NCI-H128 (cell line): ENCODE data around the gene DNAJA3.
A peak's percentile ranks its signal among the peaks of the same experiment; 100 is the strongest.
"Not testable (repeated sequence)": the region's sequence is repeated elsewhere in the genome, so short reads cannot be mapped to it uniquely, and the experiment has no call there.

Experiments
- DNase-seq: peaks from one replicate; lab custom pipeline; 2025; ENCODE audit not compliant: unreplicated experiment; lab: John Stamatoyannopoulos, UW

Gene DNAJA3

GRCh38 chr16:4386951-4387565, 38.6 kb upstream of the DNAJA3 start:
- DNase-seq = no peak

DNA sequence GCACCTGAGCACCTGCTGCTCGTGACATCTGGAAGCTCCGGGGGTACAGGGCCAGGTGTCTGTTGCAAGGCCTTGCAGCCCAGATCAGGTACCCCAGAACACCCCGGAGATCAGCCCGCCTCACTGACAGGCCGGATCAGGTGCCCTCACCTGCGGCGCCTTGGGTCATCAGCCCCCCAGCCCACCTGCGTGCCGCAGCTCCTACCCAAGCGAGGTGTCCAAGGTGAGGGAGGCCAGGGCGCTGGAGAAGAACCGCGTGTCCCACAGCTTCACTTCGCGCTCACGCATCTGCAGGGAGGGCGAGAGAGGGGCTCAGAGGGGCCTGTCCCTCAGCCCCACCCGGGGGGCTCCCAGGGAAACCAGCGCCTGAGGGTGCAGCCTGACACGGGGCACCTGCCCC, 37.9 kb upstream of the DNAJA3 start:
- DNase-seq = no peak

DNA sequence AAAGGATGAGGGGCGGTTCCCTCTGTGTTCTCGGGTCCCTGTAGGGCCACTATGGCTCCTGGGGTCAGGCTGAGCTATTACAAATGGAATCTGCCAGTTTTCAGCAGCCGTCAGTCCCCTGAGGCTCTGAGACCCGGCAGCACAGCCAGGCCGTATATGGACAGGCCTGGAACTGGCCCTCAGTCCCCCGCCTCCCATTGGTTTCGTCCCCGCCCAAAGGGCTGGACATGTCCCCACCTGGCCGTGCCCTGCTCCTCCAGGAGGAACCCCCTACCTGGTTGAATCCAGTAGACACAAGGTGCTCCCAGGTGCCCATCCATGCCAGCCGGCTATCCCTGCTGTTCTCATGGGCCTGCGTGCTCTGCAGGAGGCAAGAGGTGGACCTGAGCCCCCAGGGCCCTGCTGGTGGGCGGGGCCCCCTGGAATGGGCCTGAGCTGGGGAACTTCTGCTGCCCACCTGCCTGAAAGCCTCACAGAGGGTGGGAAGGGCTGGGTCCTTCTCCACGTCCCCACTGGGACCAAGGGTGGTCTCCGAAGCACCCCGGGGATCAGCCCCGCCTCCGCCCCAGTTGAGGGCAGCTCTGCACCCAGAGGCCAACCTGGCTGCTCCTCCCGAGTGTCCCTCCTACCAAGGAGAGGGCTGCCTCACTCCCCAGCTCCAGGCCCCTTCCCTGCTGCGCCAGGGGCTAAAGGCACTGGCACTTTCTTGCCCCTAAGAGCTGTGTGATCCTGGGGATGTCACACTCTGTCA, 37.2 kb upstream of the DNAJA3 start:
- no peak for DNase-seq

DNA sequence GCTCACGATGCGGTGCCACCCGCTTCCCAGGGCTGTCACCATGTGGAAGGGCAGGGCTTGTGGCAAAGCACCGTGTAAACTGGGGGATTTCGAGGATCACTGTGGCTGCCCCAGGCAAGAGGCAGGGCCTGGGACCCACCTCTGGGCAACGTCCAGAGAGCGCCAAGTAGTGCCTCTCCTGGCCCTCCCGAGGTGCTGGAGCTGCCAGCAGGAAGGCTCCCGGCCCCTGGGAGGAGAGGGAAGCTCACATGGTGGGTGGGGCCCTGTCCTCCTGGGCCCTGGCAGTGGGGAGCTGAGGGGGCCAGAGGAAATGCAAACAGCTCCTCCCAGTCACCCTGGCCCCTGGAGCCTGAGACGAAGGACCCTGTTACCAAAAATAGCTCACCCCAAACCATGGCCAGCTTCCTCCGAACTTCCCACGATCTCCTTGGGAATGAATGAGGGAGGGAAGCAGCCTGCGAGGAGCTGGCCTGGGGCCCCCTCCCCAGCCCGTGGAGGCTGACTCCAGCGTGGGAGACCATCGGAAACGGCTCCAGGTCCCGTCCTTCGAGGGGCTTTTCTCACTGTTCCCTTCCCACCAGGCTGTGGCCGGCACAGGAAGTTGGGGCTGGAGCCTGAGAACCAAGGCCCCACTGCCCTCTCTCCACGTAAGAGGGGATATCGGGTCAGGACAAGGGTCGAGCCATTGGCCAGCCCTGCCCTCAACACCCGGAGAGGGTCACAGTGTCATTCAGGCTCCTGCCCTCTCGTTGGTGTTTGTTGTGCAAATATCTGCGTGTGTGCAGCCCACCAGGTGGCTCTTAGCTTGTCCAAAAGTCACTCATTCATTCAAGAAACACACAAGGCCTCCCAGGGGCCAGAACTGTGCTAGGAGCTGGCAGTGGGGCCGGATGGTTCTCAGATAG, 36.4 kb upstream of the DNAJA3 start:
- no peak for DNase-seq

DNA sequence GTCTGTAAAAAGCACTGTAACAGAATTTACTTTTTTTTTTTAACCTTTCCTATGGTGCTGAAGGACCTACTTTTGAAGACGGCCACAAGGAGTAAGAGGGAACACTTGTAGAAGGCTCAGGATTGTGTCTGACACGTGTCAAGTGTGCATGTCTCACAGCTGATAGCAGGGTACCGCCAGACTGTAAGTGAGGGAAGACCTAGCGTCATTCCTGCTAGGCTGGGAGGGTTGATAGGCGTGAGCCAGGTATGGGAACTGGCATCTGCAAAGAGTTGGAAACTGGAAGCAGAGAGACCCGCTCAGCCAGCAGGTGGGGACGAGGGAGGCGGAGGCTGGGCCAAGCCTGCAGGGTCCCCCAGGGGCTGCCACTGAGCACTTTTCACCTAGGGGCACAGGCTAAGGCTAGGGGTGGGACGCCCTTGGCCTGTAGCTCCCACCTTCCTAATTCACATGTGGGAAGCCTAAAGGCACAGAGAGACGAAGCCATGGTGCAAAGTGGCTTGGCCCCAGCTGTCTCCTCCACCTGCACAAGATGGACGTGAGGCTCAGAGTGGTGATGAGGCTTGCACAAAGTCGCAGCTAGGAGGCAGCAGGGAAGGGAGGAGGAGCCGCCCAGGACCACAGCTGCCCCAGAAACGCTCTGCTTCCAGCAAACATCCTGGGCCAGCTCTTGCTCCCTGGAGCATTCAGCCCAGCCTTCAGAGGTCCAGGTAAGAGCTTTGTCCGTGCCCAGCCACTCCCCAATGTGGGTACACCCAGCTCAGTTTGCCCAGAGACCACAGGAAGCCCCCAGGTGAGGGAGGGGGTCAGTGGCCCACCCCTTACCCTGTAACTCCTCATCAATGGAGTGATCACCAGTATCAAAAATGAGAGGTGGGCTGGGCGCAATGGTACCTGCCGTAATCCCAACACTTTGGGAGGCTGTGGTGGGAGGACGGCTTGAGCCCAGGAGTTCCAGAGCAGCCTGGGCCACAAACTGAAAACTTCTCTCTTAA, 35.1 kb upstream of the DNAJA3 start:
- no peak for DNase-seq

DNA sequence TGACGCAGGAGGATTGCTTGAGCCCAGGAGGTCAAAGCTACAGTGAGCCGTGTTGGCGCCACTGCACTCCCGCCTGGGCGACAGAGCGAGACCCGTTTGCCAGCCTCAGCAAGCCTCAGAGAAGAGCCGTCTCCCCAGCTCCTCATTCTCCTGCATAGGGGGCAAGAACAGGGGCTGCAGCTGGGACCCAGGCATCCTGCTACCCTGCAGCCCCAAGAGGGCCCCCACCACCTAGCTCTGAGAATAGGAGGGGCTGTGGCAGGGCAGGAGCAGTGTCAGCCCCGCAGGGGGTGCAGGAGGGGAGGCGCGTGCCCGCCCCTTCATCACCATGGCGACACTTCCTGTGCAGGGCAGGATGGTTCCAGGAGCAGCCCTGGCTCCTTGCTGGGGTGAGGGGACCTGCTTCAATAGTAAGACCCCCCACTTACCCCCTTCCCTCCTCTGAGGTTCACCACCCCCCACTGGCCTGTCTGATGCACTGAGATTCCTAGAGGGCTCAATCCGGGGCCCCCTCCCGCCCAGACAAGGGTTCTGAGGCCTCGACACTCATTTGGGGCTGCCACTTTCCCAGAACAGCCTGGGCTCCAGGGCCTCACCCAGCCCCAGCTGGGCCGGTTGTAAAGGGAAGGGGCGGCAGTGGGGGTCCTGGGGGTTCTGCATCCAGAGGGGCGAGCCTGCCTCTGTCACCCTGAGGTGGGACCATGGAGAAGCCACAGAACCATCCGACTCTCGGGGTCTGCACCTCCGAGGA, 33.9 kb upstream of the DNAJA3 start:
- DNase-seq = no peak

DNA sequence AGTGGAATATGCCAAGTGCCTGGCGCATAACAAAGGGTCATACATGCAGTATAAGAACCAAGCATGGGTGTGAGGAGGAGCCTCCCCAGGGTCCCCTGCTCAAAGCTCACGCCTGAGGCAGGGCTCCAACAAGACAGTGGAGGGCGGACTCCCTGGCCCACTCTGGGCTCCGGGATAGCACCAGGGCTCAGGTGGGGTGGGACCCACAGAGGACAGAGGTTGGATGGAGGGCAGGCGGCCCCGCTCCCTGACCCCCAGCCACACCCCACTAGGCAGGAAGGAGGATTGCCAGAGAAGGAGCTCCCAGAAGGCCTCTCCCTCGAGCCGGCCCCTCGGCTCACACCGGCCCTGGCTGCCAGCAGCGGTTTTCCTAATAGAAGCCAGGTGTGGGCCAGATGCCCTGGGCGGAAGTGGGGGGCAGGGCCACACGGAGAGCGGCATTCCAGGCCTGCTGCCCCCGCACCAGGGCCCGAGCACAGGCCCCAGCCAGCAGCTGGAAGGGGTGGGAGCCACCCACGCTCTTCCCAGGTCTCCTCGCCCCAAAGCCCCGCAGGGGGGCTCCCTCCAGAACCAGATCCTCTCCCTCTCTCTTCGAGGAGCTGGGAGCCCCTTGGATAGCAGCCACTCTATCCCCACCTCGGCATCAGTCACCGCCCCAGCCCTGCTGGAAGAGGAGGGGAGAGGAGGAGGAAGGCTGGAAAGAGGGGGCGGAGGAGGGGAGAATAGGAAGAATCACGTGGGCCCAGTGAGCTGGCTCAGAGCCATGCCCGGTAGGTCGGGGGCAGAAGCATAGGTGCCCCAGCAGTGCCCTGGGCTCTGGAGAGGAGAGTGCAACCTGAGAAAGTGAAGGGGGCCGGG, 33.1 kb upstream of the DNAJA3 start:
- DNase-seq = no peak

- DNase-seq = no peak
Measured at GRCh38 chr16:4393240-4393600, 32.4 kb upstream of the DNAJA3 start.

- not testable (repeated sequence) for DNase-seq
Measured at GRCh38 chr16:4393850-4394249, 31.8 kb upstream of the DNAJA3 start.

GRCh38 chr16:4395055-4395726, 30.5 kb upstream of the DNAJA3 start:
- no peak for DNase-seq

GRCh38 chr16:4399001-4399730, 26.5 kb upstream of the DNAJA3 start:
- no peak for DNase-seq

- DNase-seq = no peak
Measured at GRCh38 chr16:4401094-4401501, 24.6 kb upstream of the DNAJA3 start.

GRCh38 chr16:4401510-4401909, 24.2 kb upstream of the DNAJA3 start:
- DNase-seq = no peak

DNA sequence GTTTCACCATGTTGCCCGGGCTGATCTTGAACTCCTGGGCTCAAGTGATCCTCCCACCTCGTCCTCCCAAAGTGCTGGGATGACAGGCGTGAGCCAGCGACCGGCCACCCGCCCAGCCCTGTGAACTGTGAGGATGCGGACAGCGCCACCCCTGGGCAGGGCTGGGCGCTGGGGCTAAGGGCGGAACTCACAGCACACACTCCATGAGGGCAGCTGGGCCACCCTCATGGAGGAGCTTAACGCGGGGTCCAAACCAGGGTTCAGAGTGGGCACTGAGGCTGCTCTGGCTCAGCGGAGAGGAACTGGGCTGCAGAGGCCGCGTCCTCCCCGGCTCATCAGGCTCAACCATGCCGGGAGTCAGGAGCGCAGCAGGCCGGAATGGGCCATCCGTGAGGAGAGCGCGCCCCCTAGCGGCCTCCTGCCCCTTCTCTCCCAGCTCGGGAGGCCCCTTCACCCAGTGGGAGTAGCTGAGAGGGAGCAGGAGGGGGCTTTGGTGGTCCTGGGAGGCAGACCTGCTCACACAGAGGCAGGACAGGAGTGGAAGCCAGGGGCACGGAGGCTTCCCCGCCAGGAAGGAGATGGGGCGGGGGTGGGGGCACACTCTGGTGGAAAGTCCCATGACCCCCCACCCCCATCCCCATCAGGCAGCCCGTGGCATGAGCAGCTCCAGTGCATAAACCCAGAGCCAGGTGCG, 23.1 kb upstream of the DNAJA3 start:
- peak; percentile 25 for DNase-seq

DNA sequence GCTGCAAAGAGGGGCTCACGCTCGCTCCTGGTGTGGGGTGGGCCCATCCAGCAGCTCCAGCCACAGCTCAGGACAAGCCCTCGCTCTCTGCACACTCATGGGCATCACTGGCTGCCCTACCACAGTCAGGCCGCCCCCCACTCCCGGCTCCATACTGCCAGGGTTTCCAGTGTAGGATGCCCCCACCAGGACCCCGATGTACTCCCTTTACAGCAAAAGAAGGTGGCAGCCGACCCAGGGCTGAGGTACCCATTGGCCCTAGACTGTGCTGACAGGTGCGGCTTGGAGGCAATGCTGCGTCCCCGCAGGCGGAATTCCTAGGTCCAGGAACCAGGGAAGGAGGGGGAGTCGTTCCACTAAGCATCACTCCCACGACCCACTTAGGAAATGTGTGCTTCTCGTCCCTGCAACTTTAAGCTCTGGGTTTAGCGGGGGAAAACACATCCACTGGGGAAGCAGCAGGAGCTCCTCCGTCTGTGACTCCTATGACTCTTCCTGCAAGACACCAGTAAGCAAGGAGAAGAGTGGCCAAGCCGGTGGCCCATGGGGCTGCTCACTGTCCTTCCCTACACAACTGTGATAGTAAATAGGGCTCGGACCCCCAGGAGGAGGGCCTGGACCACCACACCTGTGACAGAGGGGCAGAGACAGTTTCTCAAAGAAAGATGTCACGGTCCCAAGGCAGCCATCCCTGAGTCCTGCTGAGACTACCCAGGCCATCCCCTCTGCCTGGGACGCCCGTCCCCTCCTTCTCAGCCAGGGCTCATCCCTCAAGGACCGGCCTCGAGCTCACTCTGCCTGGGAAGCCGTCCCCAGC, 22.3 kb upstream of the DNAJA3 start:
- DNase-seq = no peak

- no peak for DNase-seq
Measured at GRCh38 chr16:4404247-4404966, 21.3 kb upstream of the DNAJA3 start.
